ENCODE measurements around the gene KLHL21.

The KLHL21 gene

DNA sequence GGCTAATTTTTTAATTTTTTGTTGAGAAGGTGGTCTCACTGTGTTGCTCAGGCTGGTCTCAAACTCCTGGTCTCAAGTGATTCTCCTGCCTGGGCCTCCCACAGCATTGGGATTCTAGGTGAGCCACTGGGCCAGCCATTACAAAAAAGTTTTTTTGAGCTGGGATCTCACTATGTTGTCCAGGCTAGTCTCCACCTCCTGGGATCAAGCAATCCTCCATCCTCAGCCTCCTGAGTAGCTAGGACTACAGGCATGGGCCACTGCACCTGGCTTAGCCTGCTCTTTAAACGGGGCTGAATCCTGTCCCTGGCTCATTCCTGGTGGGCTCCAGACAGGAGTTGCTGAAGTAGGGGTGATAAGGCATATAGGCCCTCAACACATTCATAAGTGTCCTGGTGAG lies 45.1 kb downstream of the KLHL21 start:
- DNase-seq (ENCODE audit: insufficient read length, low spot score) (no peak), FAIRE-seq (no peak)
- TF ChIP-seq, protein P1, sequence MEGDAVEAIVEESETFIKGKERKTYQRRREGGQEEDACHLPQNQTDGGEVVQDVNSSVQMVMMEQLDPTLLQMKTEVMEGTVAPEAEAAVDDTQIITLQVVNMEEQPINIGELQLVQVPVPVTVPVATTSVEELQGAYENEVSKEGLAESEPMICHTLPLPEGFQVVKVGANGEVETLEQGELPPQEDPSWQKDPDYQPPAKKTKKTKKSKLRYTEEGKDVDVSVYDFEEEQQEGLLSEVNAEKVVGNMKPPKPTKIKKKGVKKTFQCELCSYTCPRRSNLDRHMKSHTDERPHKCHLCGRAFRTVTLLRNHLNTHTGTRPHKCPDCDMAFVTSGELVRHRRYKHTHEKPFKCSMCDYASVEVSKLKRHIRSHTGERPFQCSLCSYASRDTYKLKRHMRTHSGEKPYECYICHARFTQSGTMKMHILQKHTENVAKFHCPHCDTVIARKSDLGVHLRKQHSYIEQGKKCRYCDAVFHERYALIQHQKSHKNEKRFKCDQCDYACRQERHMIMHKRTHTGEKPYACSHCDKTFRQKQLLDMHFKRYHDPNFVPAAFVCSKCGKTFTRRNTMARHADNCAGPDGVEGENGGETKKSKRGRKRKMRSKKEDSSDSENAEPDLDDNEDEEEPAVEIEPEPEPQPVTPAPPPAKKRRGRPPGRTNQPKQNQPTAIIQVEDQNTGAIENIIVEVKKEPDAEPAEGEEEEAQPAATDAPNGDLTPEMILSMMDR (IDR thresholded peaks at IDR 0.05; ENCODE audit: insufficient read depth, missing control alignments) = no peak

DNA sequence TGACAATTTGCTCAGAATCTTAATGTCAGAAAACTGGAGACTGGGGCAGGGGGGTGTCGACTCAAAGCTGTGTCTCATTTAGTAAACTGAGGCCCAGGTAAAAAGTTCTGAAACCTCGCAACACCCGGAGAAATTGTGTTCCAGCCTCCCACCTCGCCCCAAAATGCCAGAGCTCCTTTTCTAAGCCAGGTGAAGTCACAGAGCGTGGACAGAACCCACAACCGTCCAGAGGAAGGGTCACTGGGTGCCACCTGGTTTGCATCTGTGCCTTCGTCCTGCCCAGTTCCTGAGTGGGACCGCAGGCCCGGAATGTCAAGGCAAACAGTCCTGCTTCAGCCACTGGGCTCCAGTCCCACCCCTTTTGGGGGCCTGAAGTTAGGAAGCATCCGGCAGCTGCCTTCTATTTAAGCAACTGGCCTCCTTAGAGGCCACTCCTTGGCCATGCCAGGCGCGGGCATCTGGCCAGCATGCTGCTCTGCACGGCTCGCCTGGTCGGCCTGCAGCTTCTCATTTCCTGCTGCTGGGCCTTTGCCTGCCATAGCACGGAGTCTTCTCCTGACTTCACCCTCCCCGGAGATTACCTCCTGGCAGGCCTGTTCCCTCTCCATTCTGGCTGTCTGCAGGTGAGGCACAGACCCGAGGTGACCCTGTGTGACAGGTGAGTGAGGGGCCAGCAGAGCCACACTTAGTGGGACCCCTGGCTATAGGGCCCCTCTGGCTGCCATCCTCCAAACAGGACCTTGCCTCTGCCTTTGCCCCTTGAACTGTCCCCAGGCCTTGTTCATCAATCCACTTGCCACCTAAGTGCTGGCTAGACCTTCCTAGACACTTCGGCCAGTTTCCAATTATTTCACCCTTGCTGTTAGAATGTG lies 47.5 kb downstream of the KLHL21 start, which contains the start of gene TAS1R1:
Gene TAS1R1, plus strand, starts transcription at position 401 of the 872 bp plus-strand sequence. Its CDS starts 67 bp downstream, at position 468.
- DNase-seq (ENCODE audit: insufficient read length, low spot score) (no peak), FAIRE-seq (no peak)
- TF ChIP-seq, protein P1 (IDR thresholded peaks at IDR 0.05; ENCODE audit: insufficient read depth, missing control alignments) = no peak

DNA sequence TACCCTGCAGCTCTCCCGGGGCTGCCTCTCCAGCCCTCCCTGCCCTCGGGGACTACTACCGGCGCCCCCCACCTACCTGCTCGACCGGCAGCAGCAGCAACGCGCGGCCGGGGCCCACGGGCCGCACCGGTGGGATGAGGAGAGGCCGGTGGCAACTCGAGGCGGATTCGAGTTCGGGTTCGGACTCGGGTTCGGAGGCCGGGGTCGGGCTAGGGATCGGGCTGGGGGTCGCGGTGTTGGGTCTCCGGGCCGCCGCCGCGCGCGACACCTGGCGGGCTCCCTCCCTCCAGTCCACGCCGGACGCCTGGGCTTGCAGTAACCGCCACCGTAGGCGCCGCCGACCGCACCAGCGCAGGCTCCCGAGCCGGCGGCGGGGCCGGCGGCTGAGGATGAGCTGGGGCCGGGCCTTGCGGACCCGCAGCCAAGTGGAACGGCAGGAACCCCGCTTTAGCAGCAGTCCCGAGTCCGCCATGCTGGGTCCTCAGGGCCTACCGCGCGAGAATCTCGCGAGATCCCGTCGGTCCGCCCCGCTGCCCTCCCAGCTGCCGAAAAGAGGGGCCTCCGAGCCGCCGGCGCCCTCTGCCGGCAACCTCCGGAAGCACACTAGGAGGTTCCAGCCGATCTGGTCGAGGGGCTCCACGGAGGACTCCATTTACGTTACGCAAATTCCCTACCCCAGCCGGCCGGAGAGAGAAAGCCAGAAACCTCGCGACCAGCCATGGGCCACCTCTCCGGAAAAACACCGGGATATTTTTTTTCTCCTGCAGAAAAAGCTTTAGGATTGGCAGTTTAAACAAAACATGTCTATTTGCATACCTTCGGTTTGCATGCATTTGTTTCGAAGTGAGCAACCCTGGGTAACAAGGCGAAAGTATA lies 48.4 kb downstream of the KLHL21 start, which contains the start of gene NOL9:
Gene NOL9, minus strand, starts transcription at position 483 of the 876 bp plus-strand sequence. Its CDS starts 11 bp downstream, at position 472.
- TF ChIP-seq, protein P1 (IDR thresholded peaks at IDR 0.05; ENCODE audit: insufficient read depth, missing control alignments) = peak; percentile 81
- DNase-seq (ENCODE audit: insufficient read length, low spot score) (peak; percentile 61), FAIRE-seq (no peak)

DNA sequence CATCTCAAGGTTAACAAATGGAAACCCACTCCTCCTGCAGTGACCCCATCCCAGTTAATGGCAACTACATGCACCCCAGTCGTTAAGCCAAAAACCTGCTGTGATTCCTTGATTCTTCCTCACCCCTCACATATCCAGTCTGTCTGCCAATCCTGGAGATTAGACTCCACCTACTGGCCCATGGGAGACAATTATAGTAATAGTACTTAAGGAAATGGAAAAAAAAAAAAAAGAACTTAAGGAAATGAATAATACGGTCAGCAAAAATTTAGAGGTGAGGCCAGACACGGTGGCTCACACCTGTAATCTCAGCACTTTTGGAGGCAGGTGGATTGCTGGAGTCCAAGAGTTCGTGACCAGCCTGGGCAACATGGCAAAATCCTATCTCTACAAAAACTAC lies 55.4 kb downstream of the KLHL21 start:
- DNase-seq (ENCODE audit: insufficient read length, low spot score) (no peak), FAIRE-seq (no peak)
- TF ChIP-seq, protein P1 (IDR thresholded peaks at IDR 0.05; ENCODE audit: insufficient read depth, missing control alignments) = no peak

DNA sequence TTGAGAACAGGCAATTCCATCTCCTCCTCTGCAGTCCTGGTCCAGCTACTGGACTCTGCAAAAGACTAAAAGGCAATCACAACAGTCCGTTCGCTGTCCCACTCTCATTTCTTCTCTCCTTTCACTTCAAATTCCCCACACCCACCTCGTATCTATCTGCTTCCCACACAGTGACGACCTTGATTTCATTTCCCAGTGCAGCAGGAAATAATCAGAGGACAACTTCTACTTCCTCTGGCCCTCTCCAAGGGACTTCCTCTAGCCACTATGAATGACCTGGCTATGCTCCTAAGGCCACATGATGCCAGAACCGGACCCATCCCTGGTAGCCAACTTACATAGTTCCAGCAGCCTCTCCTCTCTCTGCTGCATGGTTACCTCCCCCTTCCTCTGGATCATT lies 56.3 kb downstream of the KLHL21 start:
- TF ChIP-seq, protein P1 (IDR thresholded peaks at IDR 0.05; ENCODE audit: insufficient read depth, missing control alignments) = no peak
- no peak for DNase-seq (ENCODE audit: insufficient read length, low spot score)
- FAIRE-seq = no peak

DNA sequence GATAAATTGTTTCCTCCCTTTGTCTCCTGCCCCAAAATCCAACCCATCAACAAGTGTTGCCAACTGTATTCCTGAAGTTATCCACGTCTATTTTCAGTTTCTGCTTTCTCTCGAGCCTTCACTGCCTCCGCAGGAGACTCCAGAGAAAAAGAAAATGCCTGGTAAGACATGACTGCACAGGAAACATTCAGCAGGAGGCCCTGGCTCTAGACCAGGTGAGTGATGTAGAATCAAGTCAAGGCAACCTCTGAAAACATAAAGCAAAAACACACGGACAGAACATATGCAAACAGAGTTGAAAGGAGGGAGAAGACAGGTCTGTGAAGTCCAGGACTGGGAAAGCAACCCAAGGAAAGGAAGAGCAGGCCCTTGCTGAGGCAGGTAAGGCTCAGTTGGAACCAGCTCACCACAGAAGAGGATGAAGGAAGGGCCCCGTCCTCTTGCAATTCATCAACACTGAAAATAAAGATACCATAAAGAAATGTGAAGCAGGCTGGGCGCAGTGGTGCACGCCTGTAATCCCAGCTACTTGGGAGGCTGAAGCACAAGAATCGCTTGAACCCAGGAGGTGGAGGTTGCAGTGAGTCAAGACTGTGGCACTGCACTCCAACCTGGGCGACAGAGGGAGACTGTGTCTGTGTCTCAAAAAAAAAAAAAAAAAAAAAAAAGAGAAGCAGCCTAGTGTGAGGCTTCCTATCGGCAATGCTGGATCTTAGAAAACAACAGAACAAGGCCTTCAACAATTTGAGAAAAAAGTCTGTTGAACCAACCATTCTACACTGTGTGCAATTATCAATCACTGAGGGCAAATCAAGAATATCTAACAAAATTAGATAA lies 57.2 kb downstream of the KLHL21 start:
- DNase-seq (ENCODE audit: insufficient read length, low spot score) = no peak
- no peak for FAIRE-seq
- TF ChIP-seq, protein P1 (IDR thresholded peaks at IDR 0.05; ENCODE audit: insufficient read depth, missing control alignments) = no peak

Data from D721Med (cell line).